ENCODE measurements around the gene DKC1. TPM values are rescaled to one million over a fixed set of nuclear protein-coding genes. Genes with fewer than 3 reads are reported as not detected.

The DKC1 gene
- total and polyA plus RNA-seq, 8 donors = 16.8 to 31.4 (median 25.0) TPM

GRCh38 chrX:154805696-154806091 is 43.0 kb downstream of the DKC1 start:
- FAIRE-seq (no peak), ATAC-seq (peak; percentile 8 to 38 (median 14)), DNase-seq (no peak)
- H3K27ac ChIP-seq = peak overlapping the region in 1 of 4 donors; percentile 51
- no peaks in the 10 kb centered on the region for H3K36me3 ChIP-seq
- WGBS, 2 donors = 2 to 35% methylated on average over 13 of the region's 13 CpGs
- intact Hi-C loops (cut with DNase I) = no loop called here
- no peaks in the 10 kb centered on the region for H3K9me3 ChIP-seq
- peaks cover 0 to 8% (median 3%) of the 10 kb centered on the region in 3 donors for H3K4me1 ChIP-seq
- peak overlapping the region in 3 of 4 donors; percentile 6 to 64 (median 48) for H3K4me3 ChIP-seq
- no peak for TF ChIP-seq CTCF (IDR thresholded peaks at IDR 0.05)
- H3K27me3 ChIP-seq = no peaks in the 10 kb centered on the region

- TF ChIP-seq CTCF (IDR thresholded peaks at IDR 0.05) = no peak
- 73 to 88% methylated on average over 5 of the region's 5 CpGs for WGBS, 2 donors
- ATAC-seq (no peak), FAIRE-seq (no peak), DNase-seq (no peak)
- H3K36me3 ChIP-seq = no peaks in the 10 kb centered on the region
- no peak overlapping the region for H3K4me3 ChIP-seq
- no peaks in the 10 kb centered on the region for H3K27me3 ChIP-seq
- H3K27ac ChIP-seq = no peak overlapping the region
- intact Hi-C loops (cut with DNase I) = no loop called here
- H3K9me3 ChIP-seq = no peaks in the 10 kb centered on the region
- no peaks in the 10 kb centered on the region for H3K4me1 ChIP-seq
Observed at GRCh38 chrX:154806837-154807501, 44.3 kb downstream of the DKC1 start.

GRCh38 chrX:154809939-154810665 is 47.4 kb downstream of the DKC1 start:
- no peaks in the 10 kb centered on the region for H3K9me3 ChIP-seq
- DNase-seq (no peak), ATAC-seq (no peak), FAIRE-seq (no peak)
- intact Hi-C loops (cut with DNase I) = no loop called here
- no peak overlapping the region for H3K27ac ChIP-seq
- H3K4me3 ChIP-seq = no peak overlapping the region
- TF ChIP-seq CTCF (IDR thresholded peaks at IDR 0.05) = no peak
- 66 to 81% methylated on average over 1 of the region's 1 CpG for WGBS, 2 donors
- H3K36me3 ChIP-seq = no peaks in the 10 kb centered on the region
- no peaks in the 10 kb centered on the region for H3K4me1 ChIP-seq
- H3K27me3 ChIP-seq = no peaks in the 10 kb centered on the region

- no peak overlapping the region for H3K27ac ChIP-seq
- H3K9me3 ChIP-seq = no peaks in the 10 kb centered on the region
- FAIRE-seq (no peak), DNase-seq (no peak), ATAC-seq (no peak)
- H3K27me3 ChIP-seq = no peaks in the 10 kb centered on the region
- H3K36me3 ChIP-seq = no peaks in the 10 kb centered on the region
- TF ChIP-seq CTCF (IDR thresholded peaks at IDR 0.05) = no peak
- no peaks in the 10 kb centered on the region for H3K4me1 ChIP-seq
- H3K4me3 ChIP-seq = no peak overlapping the region
- 68 to 72% methylated on average over 2 of the region's 2 CpGs for WGBS, 2 donors
- intact Hi-C loops (cut with DNase I) = no loop called here
Observed at GRCh38 chrX:154812341-154813101, 49.9 kb downstream of the DKC1 start.
